ENCODE measurements around the gene NEBL. TPM values are rescaled to one million over a fixed set of nuclear protein-coding genes. Genes with fewer than 3 reads are reported as not detected.

NEBL gene
- total RNA-seq, 4 donors from 2014 or later = 9.8 to 33.0 (median 16.4) TPM

- no peaks in the 10 kb centered on the region for H3K4me1 ChIP-seq
- TF ChIP-seq CTCF (IDR thresholded peaks at IDR 0.05) (no peak), POLR2A (IDR thresholded peaks at IDR 0.05) (no peak)
- H3K27me3 ChIP-seq = no peaks in the 10 kb centered on the region
- no peak overlapping the region for H3K27ac ChIP-seq
- H3K4me3 ChIP-seq = no peak overlapping the region
- no peak for DNase-seq
- H3K36me3 ChIP-seq = no peaks in the 10 kb centered on the region
- H3K9me3 ChIP-seq = no peaks in the 10 kb centered on the region
These were observed 132.0 kb downstream of the NEBL start for GRCh38 chr10:20765066-20765465.

- TF ChIP-seq CTCF (IDR thresholded peaks at IDR 0.05) = no peak
- no peak for TF ChIP-seq POLR2A (IDR thresholded peaks at IDR 0.05)
- Histone ChIP-seq H3K4me3 (no peak overlapping the region), H3K9me3 (no peaks in the 10 kb centered on the region), H3K4me1 (no peaks in the 10 kb centered on the region), H3K36me3 (no peaks in the 10 kb centered on the region), H3K27ac (no peak overlapping the region), H3K27me3 (no peaks in the 10 kb centered on the region)
- DNase-seq = no peak
These were observed 136.7 kb downstream of the NEBL start for GRCh38 chr10:20760460-20760859.

GRCh38 chr10:20748551-20748950 is 148.6 kb downstream of the NEBL start:
- Histone ChIP-seq H3K27me3 (no peaks in the 10 kb centered on the region), H3K4me1 (no peaks in the 10 kb centered on the region), H3K4me3 (no peak overlapping the region), H3K27ac (no peak overlapping the region), H3K9me3 (peaks cover 0 to 2% (median 0%) of the 10 kb centered on the region in 4 donors), H3K36me3 (no peaks in the 10 kb centered on the region)
- no peak for TF ChIP-seq CTCF (IDR thresholded peaks at IDR 0.05)
- TF ChIP-seq POLR2A (IDR thresholded peaks at IDR 0.05) = no peak
- no peak for DNase-seq

GRCh38 chr10:20747782-20748181 is 149.3 kb downstream of the NEBL start:
- peaks cover 0 to 2% (median 0%) of the 10 kb centered on the region in 4 donors for H3K9me3 ChIP-seq
- no peak for DNase-seq
- no peak for TF ChIP-seq CTCF (IDR thresholded peaks at IDR 0.05)
- no peak for TF ChIP-seq POLR2A (IDR thresholded peaks at IDR 0.05)
- H3K27ac ChIP-seq = no peak overlapping the region
- no peaks in the 10 kb centered on the region for H3K27me3 ChIP-seq
- no peaks in the 10 kb centered on the region for H3K36me3 ChIP-seq
- no peaks in the 10 kb centered on the region for H3K4me1 ChIP-seq
- H3K4me3 ChIP-seq = no peak overlapping the region

DNA sequence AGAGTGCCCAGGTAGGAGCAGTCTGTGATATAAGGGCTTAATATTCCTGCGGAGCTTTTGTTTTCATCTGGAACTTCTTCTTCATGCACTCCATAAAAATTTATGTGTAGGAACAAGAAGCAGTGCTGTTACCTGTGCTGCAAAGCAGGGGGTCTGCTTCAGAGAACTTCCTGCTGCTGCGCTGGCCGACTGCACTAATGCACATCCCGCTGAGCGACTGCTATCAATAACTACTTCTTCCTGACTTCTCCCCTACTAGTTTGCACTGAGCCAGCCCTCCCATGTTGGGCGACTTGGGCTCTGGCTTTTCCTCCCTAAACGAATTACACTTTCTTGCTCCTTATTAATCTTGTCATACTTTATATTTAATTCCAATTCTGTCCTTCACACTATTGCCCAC is 150.3 kb downstream of the NEBL start:
- peaks cover 0 to 2% (median 0%) of the 10 kb centered on the region in 4 donors for H3K9me3 ChIP-seq
- no peak overlapping the region for H3K4me3 ChIP-seq
- no peak for TF ChIP-seq CTCF (IDR thresholded peaks at IDR 0.05)
- TF ChIP-seq POLR2A (IDR thresholded peaks at IDR 0.05) = no peak
- no peaks in the 10 kb centered on the region for H3K27me3 ChIP-seq
- no peaks in the 10 kb centered on the region for H3K4me1 ChIP-seq
- DNase-seq = no peak
- no peaks in the 10 kb centered on the region for H3K36me3 ChIP-seq
- H3K27ac ChIP-seq = no peak overlapping the region
